ENCODE measurements around the gene PPM1D.
"Not testable (repeated sequence)": the region's sequence is repeated elsewhere in the genome, so short reads cannot be mapped to it uniquely, and the experiment has no call there.

PPM1D gene

DNA sequence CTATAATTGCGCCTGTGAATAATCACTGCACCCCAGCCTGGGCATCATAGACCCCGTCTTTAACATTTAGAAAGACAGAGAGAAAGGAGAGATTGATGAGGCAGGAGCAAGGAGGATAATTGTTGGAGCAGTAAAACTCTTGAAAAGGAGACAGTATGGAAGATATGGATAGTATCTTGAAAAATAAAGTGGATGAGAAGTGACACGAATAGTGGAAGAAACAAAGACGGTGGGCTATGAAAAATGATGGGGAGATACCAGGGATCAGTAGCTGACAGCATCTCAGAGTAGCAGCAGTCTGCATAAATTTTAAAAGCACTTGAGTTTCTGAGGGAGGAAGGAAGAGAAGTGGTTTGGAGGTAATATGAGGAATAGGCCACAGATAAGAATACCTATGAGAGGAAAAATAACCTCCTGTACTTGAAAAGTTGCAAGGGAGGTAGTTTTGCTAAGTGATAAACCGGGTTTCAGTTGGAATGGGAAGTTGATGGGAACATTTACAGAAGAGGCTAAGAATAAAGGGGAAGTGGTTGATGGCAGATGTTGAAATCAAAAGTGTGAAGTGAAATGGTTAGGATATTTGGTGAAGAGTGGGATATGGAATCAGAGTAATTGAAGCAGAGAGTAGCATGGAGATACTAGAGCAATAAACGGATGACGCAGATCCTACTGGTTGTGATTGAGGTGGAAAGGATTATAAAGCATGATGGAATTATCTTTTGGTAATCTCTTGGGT lies 1.8 kb upstream of the PPM1D start:
- no peak overlapping the region for H3K27ac Mint-ChIP-seq (ENCODE audit: low read depth)
- DNase-seq (ENCODE audit: low spot score in 2 of 2) (no peak), ATAC-seq (replicated peaks; ENCODE audit: extremely low read depth, poor library complexity, severe bottlenecking) (no peak)
- no peaks in the 10 kb centered on the region for H3K9me3 Mint-ChIP-seq
- H3K4me1 Mint-ChIP-seq, result peaks cover 24% of the 10 kb centered on the region
- H3K27me3 Mint-ChIP-seq, result no peaks in the 10 kb centered on the region
- H3K4me3 Mint-ChIP-seq, result peak overlapping the region; percentile 5
- H3K36me3 Mint-ChIP-seq (ENCODE audit: insufficient read depth), result peaks cover 20% of the 10 kb centered on the region

DNA sequence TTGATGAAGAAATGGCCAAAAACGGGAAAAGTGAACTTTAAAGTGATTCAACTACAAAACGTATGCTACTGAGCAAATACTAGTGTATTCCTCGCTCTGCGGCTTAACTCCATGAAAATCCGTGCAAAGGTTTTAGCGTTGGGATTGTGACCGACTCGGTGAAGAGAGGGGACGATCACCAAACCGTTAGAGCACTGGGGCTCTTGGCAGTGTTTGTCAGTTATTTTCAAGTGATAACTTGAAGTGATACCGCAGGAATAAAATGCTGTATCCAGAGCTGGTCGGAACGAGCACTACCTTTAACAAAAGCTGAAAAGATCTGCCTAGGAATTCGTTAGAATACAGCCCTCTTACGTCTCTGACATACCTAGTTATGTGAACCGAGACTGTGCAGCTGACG lies 773 bp upstream of the PPM1D start:
- H3K9me3 Mint-ChIP-seq, result no peaks in the 10 kb centered on the region
- H3K36me3 Mint-ChIP-seq (ENCODE audit: insufficient read depth), result peaks cover 20% of the 10 kb centered on the region
- peak overlapping the region; percentile 93 for H3K27ac Mint-ChIP-seq (ENCODE audit: low read depth)
- peak; percentile 12 for ATAC-seq (replicated peaks; ENCODE audit: extremely low read depth, poor library complexity, severe bottlenecking)
- DNase-seq (ENCODE audit: low spot score in 2 of 2), result no peak
- no peaks in the 10 kb centered on the region for H3K27me3 Mint-ChIP-seq
- H3K4me1 Mint-ChIP-seq, result peaks cover 26% of the 10 kb centered on the region
- peak overlapping the region; percentile 97 for H3K4me3 Mint-ChIP-seq

DNA sequence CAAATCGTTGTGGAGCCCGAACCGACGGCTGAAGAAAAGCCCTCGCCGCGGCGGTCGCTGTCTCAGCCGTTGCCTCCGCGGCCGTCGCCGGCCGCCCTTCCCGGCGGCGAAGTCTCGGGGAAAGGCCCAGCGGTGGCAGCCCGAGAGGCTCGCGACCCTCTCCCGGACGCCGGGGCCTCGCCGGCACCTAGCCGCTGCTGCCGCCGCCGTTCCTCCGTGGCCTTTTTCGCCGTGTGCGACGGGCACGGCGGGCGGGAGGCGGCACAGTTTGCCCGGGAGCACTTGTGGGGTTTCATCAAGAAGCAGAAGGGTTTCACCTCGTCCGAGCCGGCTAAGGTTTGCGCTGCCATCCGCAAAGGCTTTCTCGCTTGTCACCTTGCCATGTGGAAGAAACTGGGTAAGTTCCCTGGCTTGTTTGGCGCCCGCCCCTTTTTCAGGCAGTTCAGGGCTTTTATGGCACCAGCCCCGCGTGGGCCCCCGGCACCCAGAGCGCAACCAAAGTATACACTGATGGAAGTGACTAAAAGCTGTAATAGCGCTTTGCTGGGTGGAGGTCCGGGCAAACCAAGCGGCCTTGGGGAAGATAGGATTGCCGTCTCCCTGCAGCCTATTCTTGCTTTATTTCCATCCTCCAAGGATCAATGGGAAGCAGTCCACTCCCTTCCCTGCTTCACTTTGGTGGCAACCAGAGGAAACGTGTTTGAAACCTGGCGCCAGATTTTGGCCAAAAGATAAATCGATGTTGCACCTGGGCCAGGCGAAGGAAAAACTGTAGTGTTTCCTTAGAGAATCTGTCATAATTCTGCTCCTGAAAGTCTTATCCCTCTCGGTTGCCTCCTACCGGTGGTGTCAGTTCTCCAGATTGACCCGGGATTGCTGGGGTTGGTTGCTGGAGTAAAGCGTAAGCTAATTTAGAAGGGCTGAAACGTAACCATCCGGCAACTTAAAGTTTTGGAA lies 775 bp downstream of the PPM1D start:
- Mint-ChIP-seq H3K4me3 (peak overlapping the region; percentile 97), H3K27me3 (no peaks in the 10 kb centered on the region), H3K27ac (ENCODE audit: low read depth) (peak overlapping the region; percentile 93), H3K9me3 (no peaks in the 10 kb centered on the region), H3K36me3 (ENCODE audit: insufficient read depth) (peaks cover 20% of the 10 kb centered on the region), H3K4me1 (peaks cover 33% of the 10 kb centered on the region)
- ATAC-seq (replicated peaks; ENCODE audit: extremely low read depth, poor library complexity, severe bottlenecking), result peak; percentile 17
- DNase-seq (ENCODE audit: low spot score in 2 of 2), result peak; percentile 22 to 28

DNA sequence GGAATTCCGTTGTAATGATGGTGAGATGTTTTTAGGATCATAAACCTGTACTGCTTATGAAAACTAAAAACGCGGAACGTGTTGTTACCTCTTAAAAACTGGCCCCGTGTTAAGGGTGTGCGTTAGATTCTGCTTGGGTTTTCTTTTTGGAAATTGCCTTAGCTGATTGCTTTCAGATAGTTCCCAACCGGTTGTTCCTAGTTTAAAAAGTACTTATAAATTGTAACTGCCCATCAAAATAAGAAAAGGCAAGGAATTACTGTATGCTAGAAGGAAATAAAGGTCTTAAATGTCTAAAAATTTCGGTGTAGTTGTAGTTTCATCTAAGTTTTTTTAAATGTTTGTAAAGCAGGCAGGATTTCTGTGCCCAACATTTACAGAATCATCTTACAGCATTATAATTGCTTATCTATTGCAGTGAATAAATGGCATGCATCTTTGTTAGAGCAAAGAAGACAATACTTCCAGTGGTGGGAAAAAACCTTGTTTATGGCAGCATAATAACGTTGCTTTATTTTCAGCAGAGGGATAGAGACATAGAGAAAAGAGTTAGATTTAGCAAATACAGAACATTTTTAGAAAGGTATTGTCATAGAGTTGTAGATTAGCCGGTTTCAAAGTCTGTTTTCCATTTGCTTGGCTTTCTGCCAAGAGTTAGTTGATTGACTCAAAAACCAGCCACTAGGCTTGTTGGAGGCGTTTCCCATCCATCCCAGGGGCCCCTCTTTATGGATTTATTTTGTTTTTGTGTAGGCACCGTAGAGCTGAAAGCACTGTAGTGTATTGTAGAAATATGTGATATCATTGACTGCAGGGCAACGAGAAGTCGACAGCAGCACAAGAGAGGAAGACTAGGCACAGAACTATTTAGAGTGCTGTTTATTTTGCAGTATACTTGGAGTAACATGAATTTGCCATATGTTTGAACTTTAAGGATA lies 1.7 kb downstream of the PPM1D start:
- Mint-ChIP-seq H3K27ac (ENCODE audit: low read depth) (peak overlapping the region; percentile 93), H3K36me3 (ENCODE audit: insufficient read depth) (peaks cover 20% of the 10 kb centered on the region), H3K27me3 (no peaks in the 10 kb centered on the region), H3K4me3 (peak overlapping the region; percentile 97), H3K4me1 (peaks cover 37% of the 10 kb centered on the region), H3K9me3 (no peaks in the 10 kb centered on the region)
- ATAC-seq (replicated peaks; ENCODE audit: extremely low read depth, poor library complexity, severe bottlenecking) (no peak), DNase-seq (ENCODE audit: low spot score in 2 of 2) (peak in 1 of 2 donors; percentile 12)

DNA sequence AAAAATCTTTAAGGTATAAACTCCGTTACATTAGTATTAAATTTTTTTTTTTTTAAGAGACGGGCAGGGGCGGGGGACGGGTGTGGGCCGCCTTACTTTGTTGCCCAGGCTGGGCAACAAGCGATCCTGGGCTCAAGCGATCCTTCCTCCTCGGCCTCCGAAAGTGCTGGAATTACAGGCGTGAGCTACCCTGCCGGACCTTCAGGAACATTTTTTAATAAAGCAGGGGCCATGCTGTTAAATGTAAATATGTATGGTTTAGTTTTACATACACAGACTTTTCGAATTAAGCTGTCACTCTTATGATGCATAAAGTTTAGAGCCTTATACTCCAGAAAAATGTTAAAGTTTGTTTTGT lies 2.4 kb downstream of the PPM1D start:
- Mint-ChIP-seq H3K4me3 (peak overlapping the region; percentile 97), H3K4me1 (peaks cover 38% of the 10 kb centered on the region), H3K27me3 (no peaks in the 10 kb centered on the region), H3K27ac (ENCODE audit: low read depth) (no peak overlapping the region), H3K36me3 (ENCODE audit: insufficient read depth) (peaks cover 20% of the 10 kb centered on the region), H3K9me3 (no peaks in the 10 kb centered on the region)
- no peak for ATAC-seq (replicated peaks; ENCODE audit: extremely low read depth, poor library complexity, severe bottlenecking)
- no peak for DNase-seq (ENCODE audit: low spot score in 2 of 2)

DNA sequence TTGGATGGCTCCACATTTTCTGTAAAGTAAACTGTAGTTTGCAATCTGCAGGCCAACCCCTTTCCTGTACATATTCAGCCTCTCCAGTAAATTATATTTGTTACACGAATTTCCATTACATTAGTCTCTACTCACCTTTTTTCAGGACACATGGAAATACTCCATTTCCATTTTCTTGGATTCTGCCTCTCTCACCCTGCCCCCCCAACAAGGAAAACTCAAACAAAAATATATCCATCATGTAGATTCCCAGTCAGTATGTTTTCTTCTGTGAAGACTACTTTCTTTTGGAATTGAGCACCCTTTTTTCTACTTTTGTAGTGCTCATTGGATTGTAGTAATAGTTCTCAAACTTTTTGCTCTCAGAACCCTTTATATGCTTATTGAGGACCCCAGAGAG lies 2.9 kb downstream of the PPM1D start:
- Mint-ChIP-seq H3K27me3 (no peaks in the 10 kb centered on the region), H3K4me1 (peaks cover 43% of the 10 kb centered on the region), H3K9me3 (no peaks in the 10 kb centered on the region), H3K27ac (ENCODE audit: low read depth) (no peak overlapping the region), H3K4me3 (peak overlapping the region; percentile 97), H3K36me3 (ENCODE audit: insufficient read depth) (peaks cover 20% of the 10 kb centered on the region)
- no peak for DNase-seq (ENCODE audit: low spot score in 2 of 2)
- ATAC-seq (replicated peaks; ENCODE audit: extremely low read depth, poor library complexity, severe bottlenecking), result no peak

DNA sequence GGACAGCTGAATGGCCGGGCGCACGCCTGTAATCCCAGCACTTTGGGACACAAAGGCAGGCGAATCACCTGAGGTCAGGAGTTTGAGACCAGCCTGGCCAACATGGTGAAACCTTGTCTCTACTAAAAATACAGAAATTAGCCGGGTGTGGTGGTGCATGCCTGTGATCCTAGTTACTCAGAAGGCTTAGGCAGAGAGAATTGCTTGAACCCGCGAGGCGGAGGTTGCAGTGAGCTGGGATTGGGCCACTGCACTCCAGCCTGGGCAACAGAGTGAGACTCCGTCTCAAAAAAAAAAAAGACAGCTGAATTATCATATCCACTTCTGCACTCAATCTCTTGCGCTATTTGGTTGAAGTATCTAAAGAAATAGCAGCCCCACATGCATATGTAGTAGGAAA lies 3.5 kb downstream of the PPM1D start:
- ATAC-seq (replicated peaks; ENCODE audit: extremely low read depth, poor library complexity, severe bottlenecking); H3K27ac Mint-ChIP-seq (ENCODE audit: low read depth); H3K9me3 Mint-ChIP-seq; H3K4me3 Mint-ChIP-seq; H3K27me3 Mint-ChIP-seq; DNase-seq (ENCODE audit: low spot score in 2 of 2): not testable (repeated sequence)
- H3K36me3 Mint-ChIP-seq (ENCODE audit: insufficient read depth), result peaks cover 20% of the 10 kb centered on the region
- H3K4me1 Mint-ChIP-seq, result peaks cover 44% of the 10 kb centered on the region

DNA sequence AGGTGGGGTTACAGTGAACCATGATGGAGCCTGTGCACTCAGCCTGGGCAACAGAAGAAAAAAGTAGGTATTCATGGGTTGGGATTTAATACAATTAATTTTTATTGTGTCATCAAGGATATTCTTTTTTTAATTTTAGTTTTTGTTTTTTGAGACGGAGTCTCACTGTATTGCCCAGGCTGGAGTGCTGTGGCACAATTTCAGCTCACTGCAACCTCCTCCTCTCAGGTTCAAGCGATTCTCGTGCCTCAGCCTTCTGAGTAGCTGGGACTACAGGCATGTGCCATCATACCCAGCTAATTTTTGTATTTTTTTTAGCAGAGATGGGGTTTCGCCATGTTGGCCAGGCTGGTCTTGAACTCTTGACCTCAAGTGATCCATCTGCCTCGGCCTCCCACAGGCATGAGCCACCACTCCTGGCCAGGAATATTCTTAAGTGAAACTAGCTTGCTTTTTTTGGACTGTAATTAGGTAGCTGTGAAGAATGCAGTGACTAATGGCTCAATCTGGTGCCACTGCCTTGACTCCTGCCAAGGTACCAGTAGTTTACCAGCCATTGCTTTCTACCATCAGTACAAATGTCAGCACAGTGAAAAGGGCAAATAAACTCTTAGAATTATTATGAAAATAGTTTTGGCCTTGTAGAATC lies 4.8 kb downstream of the PPM1D start:
- Mint-ChIP-seq H3K36me3 (ENCODE audit: insufficient read depth) (peaks cover 14% of the 10 kb centered on the region), H3K4me1 (peaks cover 35% of the 10 kb centered on the region), H3K4me3 (no peak overlapping the region), H3K9me3 (no peaks in the 10 kb centered on the region), H3K27me3 (no peaks in the 10 kb centered on the region), H3K27ac (ENCODE audit: low read depth) (no peak overlapping the region)
- DNase-seq (ENCODE audit: low spot score in 2 of 2) (no peak), ATAC-seq (replicated peaks; ENCODE audit: extremely low read depth, poor library complexity, severe bottlenecking) (no peak)

DNA sequence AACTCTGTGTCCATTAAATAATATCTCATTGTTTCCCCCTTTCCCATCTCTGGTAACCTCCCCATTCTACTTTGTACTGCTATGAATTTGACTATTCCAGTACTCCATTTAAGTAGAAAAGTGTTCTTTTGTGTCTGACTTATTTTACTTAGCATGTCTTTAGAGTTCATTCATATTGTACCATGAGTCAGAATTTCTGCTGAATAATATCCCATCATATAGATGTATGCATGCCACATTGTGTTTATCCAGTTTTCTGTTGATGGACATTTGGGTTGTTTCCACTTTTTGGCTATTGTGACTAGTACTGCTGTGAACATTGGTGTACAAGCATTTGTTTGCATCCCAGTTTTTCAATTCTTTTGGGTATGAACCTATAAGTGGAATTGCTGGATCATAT lies 6.0 kb downstream of the PPM1D start:
- DNase-seq (ENCODE audit: low spot score in 2 of 2), result no peak
- Mint-ChIP-seq H3K4me3 (no peak overlapping the region), H3K27me3 (no peaks in the 10 kb centered on the region), H3K27ac (ENCODE audit: low read depth) (no peak overlapping the region), H3K4me1 (peaks cover 34% of the 10 kb centered on the region), H3K36me3 (ENCODE audit: insufficient read depth) (peaks cover 9% of the 10 kb centered on the region), H3K9me3 (no peaks in the 10 kb centered on the region)
- ATAC-seq (replicated peaks; ENCODE audit: extremely low read depth, poor library complexity, severe bottlenecking), result no peak

DNA sequence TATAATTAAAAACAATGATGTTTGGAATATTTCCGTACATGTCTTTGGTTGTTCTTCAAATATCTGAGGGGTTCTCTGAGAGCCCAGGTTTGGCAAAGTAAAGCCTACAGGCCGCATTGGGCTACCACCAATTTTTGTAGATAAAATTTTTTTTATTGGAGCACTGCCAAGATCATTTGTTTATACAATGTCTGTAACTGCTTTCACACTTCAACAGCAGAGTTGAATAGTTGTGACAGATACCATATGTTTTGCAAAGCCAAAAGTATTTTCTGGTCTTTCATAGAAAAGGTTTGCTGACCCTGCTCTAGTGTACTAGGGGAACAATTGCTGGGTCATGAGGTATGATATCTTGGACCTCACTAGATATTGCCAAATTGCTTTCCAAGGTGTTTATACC lies 10.5 kb downstream of the PPM1D start:
- peaks cover 21% of the 10 kb centered on the region for H3K4me1 Mint-ChIP-seq
- no peaks in the 10 kb centered on the region for H3K9me3 Mint-ChIP-seq

DNA sequence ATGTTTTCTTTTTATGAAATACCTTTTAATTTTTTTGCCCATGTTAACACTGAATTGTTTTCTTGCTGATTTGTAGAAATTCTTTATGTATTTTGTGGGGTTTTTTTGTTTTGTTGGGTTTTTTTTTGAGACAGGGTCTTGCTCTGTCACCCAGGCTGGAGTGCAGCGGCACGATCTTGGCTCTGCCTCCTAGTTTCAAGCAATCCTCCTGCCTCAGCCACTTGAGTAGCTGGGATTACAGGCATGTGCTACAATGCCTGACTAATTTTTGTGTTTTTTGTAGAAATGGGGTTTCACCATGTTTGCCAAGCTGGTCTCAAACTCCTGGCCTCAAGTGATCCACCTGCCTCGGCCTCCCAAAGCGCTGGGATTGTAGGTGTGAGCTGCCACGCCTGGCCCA lies 11.3 kb downstream of the PPM1D start:
- H3K4me1 Mint-ChIP-seq, result peaks cover 15% of the 10 kb centered on the region
- ATAC-seq (replicated peaks; ENCODE audit: extremely low read depth, poor library complexity, severe bottlenecking); H3K4me3 Mint-ChIP-seq; DNase-seq (ENCODE audit: low spot score in 2 of 2); H3K27me3 Mint-ChIP-seq; H3K36me3 Mint-ChIP-seq (ENCODE audit: insufficient read depth); H3K27ac Mint-ChIP-seq (ENCODE audit: low read depth); H3K9me3 Mint-ChIP-seq: not testable (repeated sequence)

More for the DNA sequence above, 10.5 kb downstream of the PPM1D start:
- Mint-ChIP-seq H3K36me3 (ENCODE audit: insufficient read depth) (peaks cover 1% of the 10 kb centered on the region), H3K27me3 (no peaks in the 10 kb centered on the region), H3K4me3 (no peak overlapping the region), H3K27ac (ENCODE audit: low read depth) (no peak overlapping the region)
- ATAC-seq (replicated peaks; ENCODE audit: extremely low read depth, poor library complexity, severe bottlenecking), result no peak
- DNase-seq (ENCODE audit: low spot score in 2 of 2), result no peak

DNA sequence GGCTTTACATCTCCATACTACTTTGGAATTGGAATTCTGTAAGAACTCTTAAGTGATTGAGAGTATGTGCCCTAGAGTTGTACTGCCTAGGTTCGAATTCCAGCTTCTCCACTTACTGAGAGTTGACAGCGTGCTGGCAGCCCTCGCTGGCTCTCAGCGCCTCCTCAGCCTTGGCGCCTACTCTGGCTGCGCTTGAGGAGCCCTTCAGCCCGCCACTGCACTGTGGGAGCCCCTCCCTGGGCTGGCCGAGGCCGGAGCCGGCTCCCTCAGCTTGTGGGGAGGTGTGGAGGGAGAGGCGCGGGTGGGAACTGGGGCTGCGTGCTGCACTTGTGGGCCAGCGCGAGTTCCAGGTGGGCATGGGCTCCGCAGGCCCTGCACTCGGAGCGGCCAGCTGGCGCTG lies 13.3 kb downstream of the PPM1D start:
- peaks cover 3% of the 10 kb centered on the region for H3K36me3 Mint-ChIP-seq (ENCODE audit: insufficient read depth)
- H3K27ac Mint-ChIP-seq (ENCODE audit: low read depth), result no peak overlapping the region
- H3K4me1 Mint-ChIP-seq, result peaks cover 15% of the 10 kb centered on the region
- no peak overlapping the region for H3K4me3 Mint-ChIP-seq
- no peak for ATAC-seq (replicated peaks; ENCODE audit: extremely low read depth, poor library complexity, severe bottlenecking)
- no peaks in the 10 kb centered on the region for H3K9me3 Mint-ChIP-seq
- no peak for DNase-seq (ENCODE audit: low spot score in 2 of 2)
- no peaks in the 10 kb centered on the region for H3K27me3 Mint-ChIP-seq

Measured in central memory CD8-positive, alpha-beta T cell (primary cell).